ENCODE measurements around the gene MRGPRX2.

Gene MRGPRX2

GRCh38 chr11:19013181-19013857 is 47.2 kb downstream of the MRGPRX2 start:
- no peaks in the 10 kb centered on the region for H3K27me3 ChIP-seq (ENCODE audit: control insufficient read depth in 2 of 2, insufficient read depth in 2 of 2, low read length in 2 of 2)
- no peak overlapping the region for H3K9ac ChIP-seq (ENCODE audit: low read depth in 1 of 2, low read length in 2 of 2)
- no peak overlapping the region for H3K27ac ChIP-seq (ENCODE audit: low read depth in 2 of 2, low read length in 2 of 2)
- no peaks in the 10 kb centered on the region for H3K36me3 ChIP-seq (ENCODE audit: control insufficient read depth in 2 of 2, insufficient read depth in 2 of 2, low read length in 2 of 2)
- H3K9me3 ChIP-seq (ENCODE audit: control insufficient read depth in 2 of 2, low read length in 2 of 2), result no peaks in the 10 kb centered on the region
- no peaks in the 10 kb centered on the region for H3K4me1 ChIP-seq (ENCODE audit: control insufficient read depth in 2 of 2, insufficient read depth in 2 of 2, low read length in 2 of 2)
- no peak overlapping the region for H3K4me3 ChIP-seq (ENCODE audit: low read length in 2 of 2)

GRCh38 chr11:19012636-19013035 is 47.9 kb downstream of the MRGPRX2 start:
- Histone ChIP-seq H3K9me3 (ENCODE audit: control insufficient read depth in 2 of 2, low read length in 2 of 2) (no peaks in the 10 kb centered on the region), H3K4me1 (ENCODE audit: control insufficient read depth in 2 of 2, insufficient read depth in 2 of 2, low read length in 2 of 2) (no peaks in the 10 kb centered on the region), H3K36me3 (ENCODE audit: control insufficient read depth in 2 of 2, insufficient read depth in 2 of 2, low read length in 2 of 2) (no peaks in the 10 kb centered on the region), H3K27me3 (ENCODE audit: control insufficient read depth in 2 of 2, insufficient read depth in 2 of 2, low read length in 2 of 2) (no peaks in the 10 kb centered on the region), H3K4me3 (ENCODE audit: low read length in 2 of 2) (no peak overlapping the region), H3K27ac (ENCODE audit: low read depth in 2 of 2, low read length in 2 of 2) (no peak overlapping the region), H3K9ac (ENCODE audit: low read depth in 1 of 2, low read length in 2 of 2) (no peak overlapping the region)
